ENCODE measurements around the gene DNAJC2.
"Not testable (repeated sequence)": the region's sequence is repeated elsewhere in the genome, so short reads cannot be mapped to it uniquely, and the experiment has no call there.

- not testable (repeated sequence) for TF ChIP-seq CTCF, POLR2A (IDR thresholded peaks at IDR 0.05)
Observed at GRCh38 chr7:103266229-103266628, 78.3 kb downstream of the DNAJC2 start.
